WTC11 (cell line): Measurements from ENCODE around the gene MROH9. TPM values are rescaled to one million over a fixed set of nuclear protein-coding genes. Genes with fewer than 3 reads are reported as not detected.

ENCODE experiments used
- ATAC-seq: fragments of 200-7000 bp; cut with Tn5 transposase; 2 replicates; pipeline ENCODE4 v1.10.0; 2021; ENCODE audit warnings: mild to moderate bottlenecking, moderate library complexity
- Bru-seq: library from RNA; stranded (reverse); fragments of 400-500 nt; gene quantifications from one replicate; lab custom pipeline; 2021; lab: Mats Ljungman, UMichigan
- CTCF ChIA-PET: fragments of 300-600 bp; sonication (Branson Sonifier 250); formaldehyde crosslinking; loops from one replicate; lab custom pipeline; 2021; ENCODE audit warnings: antibody characterized with exemption; lab: Charles Lee
- POLR2A ChIA-PET: fragments of 350-600 bp; sonication (Branson Sonifier 250); formaldehyde crosslinking; loops from one replicate; lab custom pipeline; 2021; ENCODE audit warnings: antibody characterized with exemption; lab: Charles Lee
- DNase-seq: peaks from one replicate; pipeline ENCODE4 v3.0.0; 2021; ENCODE audit warnings: low spot score
- H3K27ac Mint-ChIP-seq: 2 replicates; pipeline ENCODE4 v1.8.0; 2021; ENCODE audit warnings: mixed read lengths
- H3K27me3 Mint-ChIP-seq: 2 replicates; pipeline ENCODE4 v1.8.0; 2021; ENCODE audit warnings: low read depth, mild to moderate bottlenecking, moderate library complexity, mixed read lengths
- H3K36me3 Mint-ChIP-seq: 2 replicates; pipeline ENCODE4 v1.8.0; 2021; ENCODE audit warnings: mixed read lengths
- H3K4me1 Mint-ChIP-seq: 2 replicates; pipeline ENCODE4 v1.8.0; 2022; ENCODE audit warnings: mixed read lengths
- H3K4me3 Mint-ChIP-seq: 2 replicates; pipeline ENCODE4 v1.8.0; 2021; ENCODE audit warnings: mild to moderate bottlenecking, moderate library complexity, mixed read lengths
- H3K9me3 Mint-ChIP-seq: 2 replicates; pipeline ENCODE4 v1.8.0; 2021; ENCODE audit warnings: mixed read lengths
- AR ChIP-seq: fragments of 250-450 bp; sonication (Bioruptor Pico); IDR thresholded peaks from 2 replicates; pipeline ENCODE4 v1.9.0; 2021; ENCODE audit warnings: mild to moderate bottlenecking
- ATF1 ChIP-seq: sonication (generic); formaldehyde crosslinking; IDR thresholded peaks from 2 replicates; pipeline ENCODE4 v1.8.1; 2023; ENCODE audit warnings: mild to moderate bottlenecking, moderate library complexity, missing genetic modification reagents
- ATF3 ChIP-seq: sonication (generic); formaldehyde crosslinking; conservative IDR thresholded peaks from 2 replicates; pipeline ENCODE4 v1.8.1; 2022; ENCODE audit warnings: mild to moderate bottlenecking, missing genetic modification reagents
- CREB1 ChIP-seq: sonication (generic); formaldehyde crosslinking; IDR thresholded peaks from 2 replicates; pipeline ENCODE4 v1.8.0; 2023; ENCODE audit warnings: mild to moderate bottlenecking, missing genetic modification reagents
- CREM ChIP-seq: sonication (generic); formaldehyde crosslinking; IDR thresholded peaks from 2 replicates; pipeline ENCODE4 v1.8.1; 2022; ENCODE audit warnings: mild to moderate bottlenecking, missing genetic modification reagents, moderate library complexity
- ELF4 ChIP-seq: sonication (generic); formaldehyde crosslinking; IDR thresholded peaks from 2 replicates; pipeline ENCODE4 v1.8.1; 2022; ENCODE audit warnings: low read depth, mild to moderate bottlenecking, moderate library complexity, missing genetic modification reagents
- EMX1 ChIP-seq: fragments of 250-450 bp; sonication (Bioruptor Pico); IDR thresholded peaks from 2 replicates; pipeline ENCODE4 v1.8.0; 2021; ENCODE audit warnings: mild to moderate bottlenecking
- FOXP1 ChIP-seq: sonication (generic); formaldehyde crosslinking; IDR thresholded peaks from 2 replicates; pipeline ENCODE4 v1.8.0; 2022; ENCODE audit warnings: missing genetic modification reagents, mild to moderate bottlenecking, moderate library complexity, borderline replicate concordance
- GABPB1 ChIP-seq: sonication (generic); formaldehyde crosslinking; IDR thresholded peaks from 2 replicates; pipeline ENCODE4 v1.8.1; 2023; ENCODE audit warnings: mild to moderate bottlenecking, missing genetic modification reagents
- HMGA2 ChIP-seq: fragments of 250-450 bp; sonication (Bioruptor Pico); IDR thresholded peaks from 2 replicates; pipeline ENCODE4 v1.4.0; 2021; ENCODE audit warnings: mild to moderate bottlenecking, moderate library complexity
- JUN ChIP-seq: sonication (generic); formaldehyde crosslinking; IDR thresholded peaks from 2 replicates; pipeline ENCODE4 v1.8.0; 2023; ENCODE audit warnings: mild to moderate bottlenecking, missing genetic modification reagents
- KAT7 ChIP-seq: sonication (generic); formaldehyde crosslinking; IDR thresholded peaks from 2 replicates; pipeline ENCODE4 v1.8.1; 2023; ENCODE audit warnings: missing genetic modification reagents, mild to moderate bottlenecking, borderline replicate concordance
- MAX ChIP-seq: sonication (generic); formaldehyde crosslinking; IDR thresholded peaks from 2 replicates; pipeline ENCODE4 v1.8.0; 2022; ENCODE audit warnings: mild to moderate bottlenecking, missing genetic modification reagents
- MYBL2 ChIP-seq: sonication (generic); formaldehyde crosslinking; IDR thresholded peaks from 2 replicates; pipeline ENCODE4 v1.8.1; 2023; ENCODE audit warnings: mild to moderate bottlenecking, moderate library complexity, missing genetic modification reagents
- NFATC4 ChIP-seq: fragments of 250-450 bp; sonication (Bioruptor Pico); IDR thresholded peaks from 2 replicates; pipeline ENCODE4 v1.9.0; 2021; ENCODE audit warnings: mild to moderate bottlenecking
- OVOL2 ChIP-seq: fragments of 250-450 bp; sonication (Bioruptor Pico); IDR thresholded peaks from 2 replicates; pipeline ENCODE4 v1.9.0; 2021; ENCODE audit warnings: mild to moderate bottlenecking, borderline replicate concordance
- PRDM15 ChIP-seq: sonication (generic); formaldehyde crosslinking; IDR thresholded peaks from 2 replicates; pipeline ENCODE4 v1.8.0; 2022; ENCODE audit warnings: missing genetic modification reagents
- PREB ChIP-seq: sonication (generic); formaldehyde crosslinking; IDR thresholded peaks from 2 replicates; pipeline ENCODE4 v1.8.1; 2022; ENCODE audit warnings: mild to moderate bottlenecking, missing genetic modification reagents, moderate library complexity, borderline replicate concordance
- SMAD3 ChIP-seq: sonication (generic); formaldehyde crosslinking; IDR thresholded peaks from 2 replicates; pipeline ENCODE4 v1.8.0; 2022; ENCODE audit warnings: missing genetic modification reagents, mild to moderate bottlenecking, borderline replicate concordance
- TCF7 ChIP-seq: sonication (generic); formaldehyde crosslinking; IDR thresholded peaks from 2 replicates; pipeline ENCODE4 v1.8.0; 2022; ENCODE audit warnings: mild to moderate bottlenecking, low read depth, missing genetic modification reagents, moderate library complexity
- TEAD4 ChIP-seq: sonication (generic); formaldehyde crosslinking; IDR thresholded peaks from 2 replicates; pipeline ENCODE4 v1.8.0; 2022; ENCODE audit warnings: mild to moderate bottlenecking, missing genetic modification reagents
- ZBTB43 ChIP-seq: sonication (generic); formaldehyde crosslinking; IDR thresholded peaks from 2 replicates; pipeline ENCODE4 v1.8.1; 2023; ENCODE audit warnings: mild to moderate bottlenecking, missing genetic modification reagents
- ZNF121 ChIP-seq: sonication (generic); formaldehyde crosslinking; IDR thresholded peaks from 2 replicates; pipeline ENCODE4 v1.8.0; 2023; ENCODE audit warnings: missing genetic modification reagents
- ZNF219 ChIP-seq: sonication (generic); formaldehyde crosslinking; IDR thresholded peaks from 2 replicates; pipeline ENCODE4 v1.8.0; 2023; ENCODE audit warnings: missing genetic modification reagents, mild to moderate bottlenecking, borderline replicate concordance
- ZNF263 ChIP-seq: sonication (generic); formaldehyde crosslinking; IDR thresholded peaks from 2 replicates; pipeline ENCODE4 v1.8.1; 2022; ENCODE audit warnings: low read depth, mild to moderate bottlenecking, moderate library complexity, missing genetic modification reagents
- ZNF281 ChIP-seq: sonication (generic); formaldehyde crosslinking; IDR thresholded peaks from 2 replicates; pipeline ENCODE4 v1.8.0; 2023; ENCODE audit warnings: mild to moderate bottlenecking, missing genetic modification reagents
- ZNF671 ChIP-seq: fragments of 250-450 bp; sonication (Bioruptor Pico); IDR thresholded peaks from 2 replicates; pipeline ENCODE4 v1.8.0; 2021; ENCODE audit warnings: mild to moderate bottlenecking
- long read RNA-seq, 3 experiments: library from RNA in 1 of 3; library from capped mRNA in 1 of 3; library from polyadenylated mRNA in 1 of 3; unstranded in 2 of 3; stranded (forward) in 1 of 3; transcript quantifications; one replicate each; pipeline ENCODE4 v2.0.0, GENCODE V29; 2021
- total RNA-seq: library from RNA; stranded (reverse); gene quantifications from 3 replicates; pipeline ENCODE4 v1.2.3, GENCODE V29; 2021

Gene MROH9
- total RNA-seq, result not detected in 3 replicates
- percentile 0 among the genes with signal in this experiment for Bru-seq, nascent RNA
- long read RNA-seq, experiment 1, result 0 reads
- long read RNA-seq, experiment 2, result 0 reads
- long read RNA-seq, experiment 3, result 0 reads

GRCh38 chr1:170935231-170935630 is at the start of gene MROH9:
Gene MROH9, plus strand, starts transcription at chr1:170935534. Its CDS starts 10,023 bp downstream, at chr1:170945557.
- Mint-ChIP-seq H3K9me3 (peaks cover 12% of the 10 kb centered on the region), H3K27ac (no peak within 1 kb of the TSS), H3K4me1 (peaks cover 21% of the 10 kb centered on the region), H3K4me3 (no peak within 1 kb of the TSS), H3K36me3 (no peaks in the 10 kb centered on the region), H3K27me3 (no peaks in the 10 kb centered on the region; the same call in 1 of the 2 replicates)
- no peak for ATAC-seq
- CTCF ChIA-PET, result interaction anchor here (1.6 kb wide), 1 partner anchor 246 kb away, joined by 3 read pairs; no protein-coding TSS in a partner anchor
- TF ChIP-seq MAX (CRISPR knock-in tag) (no peak), SMAD3 (CRISPR knock-in tag) (no peak), CREB1 (CRISPR knock-in tag) (no peak), TCF7 (CRISPR knock-in tag) (no peak), MYBL2 (CRISPR knock-in tag) (no peak), ATF1 (no peak), JUN (CRISPR knock-in tag) (no peak), GABPB1 (CRISPR knock-in tag) (no peak), HMGA2 (no peak), NFATC4 (no peak), ZBTB43 (CRISPR knock-in tag) (no peak), ZNF263 (CRISPR knock-in tag) (no peak), TEAD4 (CRISPR knock-in tag) (no peak), ZNF121 (no peak), KAT7 (CRISPR knock-in tag) (no peak), PREB (no peak), EMX1 (no peak), ZNF219 (CRISPR knock-in tag) (no peak), FOXP1 (no peak)
- DNase-seq, result no peak
- POLR2A ChIA-PET, result no interaction called here

- peaks cover 2% of the 10 kb centered on the region; the same call in 1 of the 2 replicates for H3K4me1 Mint-ChIP-seq
- H3K36me3 Mint-ChIP-seq, result no peaks in the 10 kb centered on the region
- no peak overlapping the region for H3K4me3 Mint-ChIP-seq
- CTCF ChIA-PET, result no interaction called here
- DNase-seq (no peak), ATAC-seq (no peak)
- H3K27ac Mint-ChIP-seq, result no peak overlapping the region
- POLR2A ChIA-PET, result no interaction called here
- peaks cover 10% of the 10 kb centered on the region for H3K9me3 Mint-ChIP-seq
- H3K27me3 Mint-ChIP-seq, result no peaks in the 10 kb centered on the region
- TF ChIP-seq ATF3 (CRISPR knock-in tag) (no peak), PRDM15 (CRISPR knock-in tag) (no peak), ZNF281 (CRISPR knock-in tag) (no peak), CREM (CRISPR knock-in tag) (no peak), OVOL2 (no peak), ELF4 (CRISPR knock-in tag) (no peak), AR (CRISPR knock-in tag) (no peak), ZNF671 (CRISPR knock-in tag) (no peak)
These were observed 49.8 kb upstream of the MROH9 start for GRCh38 chr1:170885551-170885950.
